Neural progenitor cell (in vitro differentiated cells): ENCODE measurements around the gene ADGRL1. TPM values are rescaled to one million over a fixed set of nuclear protein-coding genes. Genes with fewer than 3 reads are reported as not detected.

Experiments used
- DNase-seq: peaks from one replicate; pipeline ENCODE4 v3.0.0-alpha.2; 2016; ENCODE audit warnings: low spot score
- H2AFZ ChIP-seq: fragments of 200-600 bp; sonication (generic); replicated peaks from 2 replicates; pipeline ENCODE4 v1.6.1; 2016; ENCODE audit warnings: antibody characterized with exemption
- H3F3A ChIP-seq: fragments of 200-600 bp; sonication (generic); 2 replicates; pipeline ENCODE4 v1.6.1; 2016; ENCODE audit warnings: antibody characterized with exemption, low read depth
- H3K27ac ChIP-seq: fragments of 200-600 bp; sonication (generic); 2 replicates; pipeline ENCODE4 v1.5.1; 2016; ENCODE audit warnings: mild to moderate bottlenecking
- H3K27me3 ChIP-seq: fragments of 200-600 bp; sonication (generic); 2 replicates; pipeline ENCODE4 v1.6.1; 2016; ENCODE audit warnings: mild to moderate bottlenecking, moderate library complexity
- H3K36me3 ChIP-seq: fragments of 200-600 bp; sonication (generic); 2 replicates; pipeline ENCODE4 v1.5.1; 2016
- H3K4me1 ChIP-seq: fragments of 200-600 bp; sonication (generic); 2 replicates; pipeline ENCODE4 v1.6.1; 2016; ENCODE audit warnings: mixed run types
- H3K4me2 ChIP-seq: fragments of 200-600 bp; sonication (generic); 2 replicates; pipeline ENCODE4 v1.6.1; 2016
- H3K4me3 ChIP-seq: fragments of 200-600 bp; sonication (generic); 2 replicates; pipeline ENCODE4 v1.5.1; 2016
- H3K79me2 ChIP-seq: fragments of 200-600 bp; sonication (generic); 2 replicates; pipeline ENCODE4 v1.6.1; 2016; ENCODE audit warnings: low read depth
- H3K9ac ChIP-seq: fragments of 200-600 bp; sonication (generic); 2 replicates; pipeline ENCODE4 v1.6.1; 2016
- H3K9me3 ChIP-seq: fragments of 200-600 bp; sonication (generic); 2 replicates; pipeline ENCODE4 v1.5.1; 2016; ENCODE audit warnings: low read depth
- H4K20me1 ChIP-seq: fragments of 200-600 bp; sonication (generic); 2 replicates; pipeline ENCODE4 v1.6.1; 2016; ENCODE audit warnings: low read depth
- H3K27ac Mint-ChIP-seq: 3 replicates; pipeline ENCODE4 v1.8.0; 2021; ENCODE audit warnings: mixed read lengths
- H3K27me3 Mint-ChIP-seq: 2 replicates; pipeline ENCODE4 v1.8.0; 2022; ENCODE audit warnings: low read depth, mild to moderate bottlenecking, inconsistent platforms, moderate library complexity, mixed read lengths; ENCODE audit not compliant: insufficient read depth
- H3K36me3 Mint-ChIP-seq: 3 replicates; pipeline ENCODE4 v1.8.0; 2021; ENCODE audit warnings: mixed read lengths
- H3K4me1 Mint-ChIP-seq: 3 replicates; pipeline ENCODE4 v1.8.0; 2021; ENCODE audit warnings: mixed read lengths
- H3K4me3 Mint-ChIP-seq: 3 replicates; pipeline ENCODE4 v1.8.0; 2021; ENCODE audit warnings: mild to moderate bottlenecking, moderate library complexity, mixed read lengths
- H3K9me3 Mint-ChIP-seq: 3 replicates; pipeline ENCODE4 v1.8.0; 2020; ENCODE audit warnings: mixed read lengths
- CTCF ChIP-seq: fragments of 200-600 bp; sonication (generic); IDR thresholded peaks from 2 replicates; pipeline ENCODE4 v1.5.1; 2017; ENCODE audit warnings: antibody characterized with exemption, mild to moderate bottlenecking
- EZH2 ChIP-seq: fragments of 200-600 bp; sonication (generic); IDR thresholded peaks from 2 replicates; pipeline ENCODE4 v1.6.1; 2017; ENCODE audit warnings: antibody characterized with exemption, mild to moderate bottlenecking, moderate library complexity
- EZH2phosphoT487 ChIP-seq: fragments of 200-600 bp; sonication (generic); IDR thresholded peaks from 2 replicates; pipeline ENCODE4 v1.6.1; 2017; ENCODE audit warnings: antibody characterized with exemption
- total RNA-seq: library from RNA; depleted of rRNA; stranded (reverse); fragments of >200 nt; gene quantifications from 2 replicates; pipeline ENCODE4 v1.2.3, GENCODE V29; 2015; ENCODE audit warnings: low replicate concordance

ADGRL1 gene
- total RNA-seq, 1 donor from 2014 or later: 13.3 TPM

GRCh38 chr19:14149509-14149994 is 56.4 kb downstream of the ADGRL1 start:
- Mint-ChIP-seq H3K4me1 (peaks cover 28% of the 10 kb centered on the region), H3K9me3 (no peaks in the 10 kb centered on the region), H3K27me3 (peaks cover 3% of the 10 kb centered on the region), H3K4me3 (peak overlapping the region; percentile 35), H3K27ac (peak overlapping the region; percentile 73), H3K36me3 (peaks cover 6% of the 10 kb centered on the region)
- TF ChIP-seq EZH2 (no peak), CTCF (no peak), EZH2phosphoT487 (no peak)
- H3K4me2 ChIP-seq: no peak overlapping the region
- H3K27ac ChIP-seq: peak overlapping the region; percentile 80
- DNase-seq: no peak
- H2AFZ ChIP-seq: no peak overlapping the region
- H3K79me2 ChIP-seq: no peaks in the 10 kb centered on the region
- no peaks in the 10 kb centered on the region for H3K36me3 ChIP-seq
- H3F3A ChIP-seq: peaks cover 29% of the 10 kb centered on the region
- no peaks in the 10 kb centered on the region for H3K9me3 ChIP-seq
- H3K4me3 ChIP-seq: no peak overlapping the region
- H4K20me1 ChIP-seq: peaks cover 48% of the 10 kb centered on the region
- no peaks in the 10 kb centered on the region for H3K27me3 ChIP-seq
- H3K9ac ChIP-seq: no peak overlapping the region
- H3K4me1 ChIP-seq: peaks cover 25% of the 10 kb centered on the region

- peak overlapping the region; percentile 80 for H3K27ac ChIP-seq
- no peaks in the 10 kb centered on the region for H3K36me3 ChIP-seq
- Mint-ChIP-seq H3K27me3 (peaks cover 3% of the 10 kb centered on the region), H3K27ac (peak overlapping the region; percentile 81), H3K9me3 (no peaks in the 10 kb centered on the region), H3K4me3 (peak overlapping the region; percentile 35), H3K4me1 (peaks cover 28% of the 10 kb centered on the region), H3K36me3 (peaks cover 4% of the 10 kb centered on the region)
- DNase-seq: no peak
- peaks cover 25% of the 10 kb centered on the region for H3K4me1 ChIP-seq
- peaks cover 48% of the 10 kb centered on the region for H4K20me1 ChIP-seq
- H3K9me3 ChIP-seq: no peaks in the 10 kb centered on the region
- peaks cover 29% of the 10 kb centered on the region for H3F3A ChIP-seq
- H3K79me2 ChIP-seq: no peaks in the 10 kb centered on the region
- H2AFZ ChIP-seq: no peak overlapping the region
- H3K4me2 ChIP-seq: no peak overlapping the region
- TF ChIP-seq EZH2phosphoT487 (no peak), EZH2 (no peak), CTCF (no peak)
- H3K27me3 ChIP-seq: no peaks in the 10 kb centered on the region
- H3K4me3 ChIP-seq: no peak overlapping the region
- H3K9ac ChIP-seq: no peak overlapping the region
Observed at GRCh38 chr19:14148751-14149410, 57.1 kb downstream of the ADGRL1 start.

- TF ChIP-seq CTCF (peak; percentile 65), EZH2 (no peak), EZH2phosphoT487 (no peak)
- Histone ChIP-seq H3K27ac (peak overlapping the region; percentile 70), H3K9ac (no peak overlapping the region), H3K9me3 (no peaks in the 10 kb centered on the region), H3K36me3 (no peaks in the 10 kb centered on the region), H3K79me2 (no peaks in the 10 kb centered on the region), H3K27me3 (no peaks in the 10 kb centered on the region), H4K20me1 (peaks cover 45% of the 10 kb centered on the region), H3K4me3 (no peak overlapping the region), H2AFZ (no peak overlapping the region), H3K4me1 (peaks cover 25% of the 10 kb centered on the region), H3K4me2 (peak overlapping the region; percentile 1), H3F3A (peaks cover 28% of the 10 kb centered on the region)
- H3K27me3 Mint-ChIP-seq: peaks cover 3% of the 10 kb centered on the region
- H3K9me3 Mint-ChIP-seq: no peaks in the 10 kb centered on the region
- peak overlapping the region; percentile 81 for H3K27ac Mint-ChIP-seq
- DNase-seq: peak; percentile 86
- peaks cover 28% of the 10 kb centered on the region for H3K4me1 Mint-ChIP-seq
- peaks cover 2% of the 10 kb centered on the region for H3K36me3 Mint-ChIP-seq
- peak overlapping the region; percentile 63 for H3K4me3 Mint-ChIP-seq
Observed at GRCh38 chr19:14147797-14148605, 58.0 kb downstream of the ADGRL1 start.
